Stimulated activated CD8-positive, alpha-beta memory T cell treated with anti-CD3 and anti-CD28 coated beads, Interleukin-4, amount 100 ng/mL, for 24 hours (primary cell): ENCODE results near the gene KCTD17.
A peak's percentile ranks its signal among the peaks of the same experiment; 100 is the strongest.
"Not testable (repeated sequence)": the region's sequence is repeated elsewhere in the genome, so short reads cannot be mapped to it uniquely, and the experiment has no call there.

Experiments used
- DNase-seq: peaks from one replicate; pipeline ENCODE4 v3.0.0-alpha.2; 2020; ENCODE audit warnings: low read depth

KCTD17 gene

GRCh38 chr22:37060801-37061610 is 9.5 kb downstream of the KCTD17 start:
- peak; percentile 52 for DNase-seq

GRCh38 chr22:37061611-37062375 is 10.3 kb downstream of the KCTD17 start:
- DNase-seq: no peak

- no peak for DNase-seq
Observed at GRCh38 chr22:37062376-37062675, 10.8 kb downstream of the KCTD17 start.

GRCh38 chr22:37062702-37063381 is 11.3 kb downstream of the KCTD17 start:
- DNase-seq: no peak

- DNase-seq: no peak
Observed at GRCh38 chr22:37063431-37064420, 12.2 kb downstream of the KCTD17 start.

- DNase-seq: no peak
Observed at GRCh38 chr22:37064553-37064952, 13.0 kb downstream of the KCTD17 start.

GRCh38 chr22:37065180-37065579 is 13.6 kb downstream of the KCTD17 start:
- DNase-seq: no peak

GRCh38 chr22:37065961-37066360 is 14.4 kb downstream of the KCTD17 start:
- DNase-seq: no peak

GRCh38 chr22:37067428-37067827 is 15.9 kb downstream of the KCTD17 start:
- DNase-seq: no peak

GRCh38 chr22:37068859-37069258 is 17.3 kb downstream of the KCTD17 start:
- no peak for DNase-seq

- DNase-seq: no peak
Observed at GRCh38 chr22:37069319-37069718, 17.8 kb downstream of the KCTD17 start.

- DNase-seq: no peak
Observed at GRCh38 chr22:37069719-37070118, 18.2 kb downstream of the KCTD17 start.

- no peak for DNase-seq
Observed at GRCh38 chr22:37070334-37070733, 18.8 kb downstream of the KCTD17 start.

- no peak for DNase-seq
Observed at GRCh38 chr22:37070744-37071143, 19.2 kb downstream of the KCTD17 start.

GRCh38 chr22:37071850-37072592 is 20.5 kb downstream of the KCTD17 start:
- DNase-seq: not testable (repeated sequence)

- DNase-seq: no peak
Observed at GRCh38 chr22:37072673-37073072, 21.1 kb downstream of the KCTD17 start.

- DNase-seq: no peak
Observed at GRCh38 chr22:37074537-37074936, 23.0 kb downstream of the KCTD17 start.

- DNase-seq: no peak
Observed at GRCh38 chr22:37075046-37075445, 23.5 kb downstream of the KCTD17 start.

- no peak for DNase-seq
Observed at GRCh38 chr22:37075822-37076433, 24.4 kb downstream of the KCTD17 start.

GRCh38 chr22:37077802-37078448 is 26.4 kb downstream of the KCTD17 start:
- peak; percentile 76 for DNase-seq
